SH-SY5Y (cell line): ENCODE data around the gene ABCC4.

ENCODE experiments used
- GATA2 ChIP-seq: IDR thresholded peaks from 2 replicates; pipeline ENCODE4 v1.6.1; 2011; ENCODE audit warnings: mild to moderate bottlenecking, low read depth, low read length
- GATA3 ChIP-seq: IDR thresholded peaks from 2 replicates; pipeline ENCODE4 v1.6.1; 2011; ENCODE audit warnings: low read depth, mild to moderate bottlenecking, low read length, moderate library complexity

DNA sequence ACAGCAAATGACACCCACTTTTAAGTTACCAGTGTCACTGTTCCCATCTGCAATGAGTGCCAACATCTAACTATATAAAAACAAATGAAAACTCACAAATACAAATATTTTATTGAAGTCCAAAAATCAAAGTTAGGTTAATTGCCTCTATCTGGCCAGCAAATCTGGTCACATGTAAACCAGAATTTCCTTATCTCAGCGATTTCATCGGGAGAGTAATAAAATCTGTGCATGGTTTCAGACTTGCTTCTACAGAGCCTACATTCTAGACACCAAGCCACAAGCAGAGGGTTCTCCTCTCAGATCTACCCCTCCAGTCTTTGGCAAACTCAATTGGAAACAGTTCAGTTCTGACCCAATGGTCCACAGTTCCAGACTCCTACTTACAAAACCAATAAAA is 189.6 kb downstream of the ABCC4 start:
- TF ChIP-seq GATA2: peak; percentile 57; the same call in 1 of the 2 replicates
- TF ChIP-seq GATA3: peak; percentile 60
